GM12878 (cell line): ENCODE results near the gene KCNA1. TPM values are rescaled to one million over a fixed set of nuclear protein-coding genes. Genes with fewer than 3 reads are reported as not detected.

ENCODE experiments used
- ATAC-seq: fragments of 200-7000 bp; cut with Tn5 transposase; 3 replicates; pipeline ENCODE4 v1.9.1; 2020; ENCODE audit warnings: mild to moderate bottlenecking, moderate library complexity
- BruUV-seq: library from RNA; stranded (reverse); fragments of 400-500 nt; replicated peaks from 2 replicates; lab custom pipeline; 2021; lab: Mats Ljungman, UMichigan
- CTCF ChIA-PET: fragments of 300-600 bp; sonication (Branson Sonifier 250); formaldehyde crosslinking; extraction: SDS; loops from one replicate; lab custom pipeline; 2021; ENCODE audit warnings: inconsistent platforms; lab: Yijun Ruan, JAX
- POLR2A ChIA-PET: fragments of 350-600 bp; formaldehyde crosslinking; extraction: SDS; loops from one replicate; lab custom pipeline; 2021; ENCODE audit warnings: inconsistent platforms; lab: Charles Lee
- RAD21 ChIA-PET: fragments of 300-600 bp; sonication (Branson Sonifier 250); formaldehyde crosslinking; loops from one replicate; lab custom pipeline; 2023; ENCODE audit warnings: antibody characterized with exemption; ENCODE audit not compliant: unreplicated experiment; lab: Charles Lee
- SMC1A ChIA-PET: fragments of 300-600 bp; sonication (Branson Sonifier 250); formaldehyde crosslinking; loops from one replicate; lab custom pipeline; 2023; ENCODE audit not compliant: unreplicated experiment, uncharacterized antibody; lab: Charles Lee
- DNase-seq: peaks from one replicate; pipeline ENCODE4 v3.0.0-alpha.2; 2011; ENCODE audit warnings: low read depth, low spot score
- FAIRE-seq: peaks from 3 replicates; lab custom pipeline; 2011; peaks lifted over from hg19 to GRCh38; lab: Jason Lieb, UNC
- H2AFZ ChIP-seq: 2 replicates; pipeline ENCODE4 v1.6.0; 2011; ENCODE audit warnings: low read depth, low read length, control low read depth; ENCODE audit not compliant: control insufficient read depth
- H3K27ac ChIP-seq: 2 replicates; pipeline ENCODE4 v1.5.1; 2011; ENCODE audit warnings: control low read depth; ENCODE audit not compliant: control insufficient read depth, insufficient read depth
- H3K27me3 ChIP-seq, 2 experiments: replicated peaks in 1 of 2; 2 replicates each; pipeline versions ENCODE4 v1.6.0 to v1.6.1; 2011; ENCODE audit warnings: low read length in 1 of 2; ENCODE audit not compliant: control insufficient read depth in 2 of 2, insufficient read depth in 2 of 2
- H3K36me3 ChIP-seq, 2 experiments: 2 replicates each; pipeline ENCODE4 v1.5.1; 2011; ENCODE audit warnings: low read length in 1 of 2; ENCODE audit not compliant: control insufficient read depth in 2 of 2, insufficient read depth in 2 of 2
- H3K4me1 ChIP-seq: 2 replicates; pipeline ENCODE4 v1.6.1; 2011; ENCODE audit warnings: mild to moderate bottlenecking, low read length, moderate library complexity, mixed read lengths; ENCODE audit not compliant: control insufficient read depth, insufficient read depth
- H3K4me2 ChIP-seq: 2 replicates; pipeline ENCODE4 v1.6.0; 2011; ENCODE audit warnings: control low read depth; ENCODE audit not compliant: control insufficient read depth, insufficient read depth
- H3K4me3 ChIP-seq: fragments of 200-600 bp; sonication (generic); 2 replicates; pipeline ENCODE4 v1.5.1; 2016
- H3K79me2 ChIP-seq: 2 replicates; pipeline ENCODE4 v1.6.0; 2011; ENCODE audit warnings: low read length; ENCODE audit not compliant: control insufficient read depth, insufficient read depth
- H3K9ac ChIP-seq: 2 replicates; pipeline ENCODE4 v1.8.0; 2011; ENCODE audit warnings: low read length, control low read depth, mixed read lengths; ENCODE audit not compliant: control insufficient read depth, insufficient read depth
- H3K9me3 ChIP-seq: replicated peaks from 3 replicates; pipeline ENCODE4 v1.5.1; 2011; ENCODE audit warnings: mild to moderate bottlenecking, low read length; ENCODE audit not compliant: control insufficient read depth, insufficient read depth
- H4K20me1 ChIP-seq: 2 replicates; pipeline ENCODE4 v1.6.0; 2011; ENCODE audit not compliant: control insufficient read depth, insufficient read depth
- ETV6 ChIP-seq, 2 experiments: fragments of 450-650 bp in 1 of 2; IDR thresholded peaks in 1 of 2; conservative IDR thresholded peaks in 1 of 2; 2 replicates each; pipeline ENCODE4 v1.6.1; 2014; ENCODE audit warnings: antibody characterized with exemption in 1 of 2, borderline replicate concordance in 1 of 2, low read depth in 1 of 2, mild to moderate bottlenecking in 1 of 2, moderate library complexity in 1 of 2
- EZH2 ChIP-seq: IDR thresholded peaks from 2 replicates; pipeline ENCODE4 v1.6.1; 2012; ENCODE audit warnings: low read depth, mild to moderate bottlenecking, control low read depth, inconsistent platforms, low read length, borderline replicate concordance; ENCODE audit not compliant: control insufficient read depth
- GATAD2B ChIP-seq: fragments of 450-650 bp; conservative IDR thresholded peaks from 2 replicates; pipeline ENCODE4 v1.6.1; 2017; ENCODE audit warnings: low read depth, mild to moderate bottlenecking, moderate library complexity
- PBX3 ChIP-seq: IDR thresholded peaks from 2 replicates; pipeline ENCODE4 v1.6.1; 2011; ENCODE audit warnings: mild to moderate bottlenecking, low read depth, low read length, moderate library complexity; ENCODE audit not compliant: insufficient replicate concordance
- SPI1 ChIP-seq: IDR thresholded peaks from 2 replicates; pipeline ENCODE4 v1.6.1; 2011; ENCODE audit warnings: low read depth, mild to moderate bottlenecking, low read length, moderate library complexity, borderline replicate concordance; ENCODE audit not compliant: insufficient read depth
- SUPT20H ChIP-seq: IDR thresholded peaks from 2 replicates; pipeline ENCODE4 v1.6.1; 2011; ENCODE audit warnings: low read depth, mild to moderate bottlenecking, low read length, moderate library complexity, borderline replicate concordance; ENCODE audit not compliant: control insufficient read depth
- TBL1XR1 ChIP-seq: IDR thresholded peaks from 2 replicates; pipeline ENCODE4 v1.6.1; 2012; ENCODE audit warnings: low read depth, low read length, improper control_type of control experiment
- TCF7 ChIP-seq: IDR thresholded peaks from 2 replicates; pipeline ENCODE4 v1.6.1; 2014; ENCODE audit warnings: antibody characterized with exemption, borderline replicate concordance
- USF2 ChIP-seq: IDR thresholded peaks from 2 replicates; pipeline ENCODE4 v1.6.1; 2011; ENCODE audit warnings: low read depth, low read length, improper control_type of control experiment, borderline replicate concordance
- WGBS: methylation state at CpG from one replicate; pipeline ENCODE4 v1.1.6; 2016; ENCODE audit warnings: low lambda C conversion rate; ENCODE audit not compliant: insufficient replicate concordance, insufficient coverage; ENCODE audit errors: missing lambda C conversion rate; 5-methylcytosine and 5-hydroxymethylcytosine counted together
- in situ Hi-C: fragments of 300-500 bp; cut with MboI; formaldehyde crosslinking; loops from 9 replicates; pipeline ENCODE4 v1.14.3; 2018; ENCODE audit warnings: mixed read lengths
- intact Hi-C: fragments of 100-400 bp; cut with micrococcal nuclease; formaldehyde crosslinking; loops from one replicate; pipeline ENCODE4 v1.14.2; 2022; ENCODE audit not compliant: unreplicated experiment
- polyA plus RNA-seq, 11 experiments: library from polyadenylated mRNA; depleted of rRNA in 4 of 11; unstranded in 6 of 11; stranded (reverse) in 5 of 11; fragments of >200 nt; fragmentation: Nextera tagmentation in 4 of 11; fragmentation: Illumina TruSeq in 1 of 11; extraction: Ambion mirVana in 4 of 11; extraction: Trizol in 1 of 11; gene quantifications; 1 replicate in 1 of 11; 2 replicates in 10 of 11; pipeline versions ENCODE4 v1.2.1 to v1.2.3, GENCODE V29; 2011 to 2016; ENCODE audit warnings: inconsistent platforms in 2 of 11, missing spikeins in 2 of 11, low read depth in 1 of 11
- total RNA-seq, 4 experiments: library from RNA; depleted of rRNA in 3 of 4; stranded (reverse); fragments of >200 nt in 3 of 4; fragmentation: Illumina TruSeq in 1 of 4; extraction: Trizol in 1 of 4; gene quantifications; 2 replicates each; pipeline versions ENCODE4 v1.2.1 to v1.2.3, GENCODE V29; 2013 to 2021
- TF ChIP-seq, protein P1 (sequence below): fragments of 450-650 bp; conservative IDR thresholded peaks from 2 replicates; pipeline ENCODE4 v1.6.1; 2017; ENCODE audit warnings: mild to moderate bottlenecking, moderate library complexity
- TF ChIP-seq, protein P2 (sequence below): IDR thresholded peaks from 2 replicates; pipeline ENCODE4 v1.6.1; 2011; ENCODE audit warnings: borderline replicate concordance, low read depth, mild to moderate bottlenecking, moderate library complexity, low read length; ENCODE audit not compliant: insufficient read depth, poor library complexity, severe bottlenecking
- TF ChIP-seq, protein P3 (sequence below): IDR thresholded peaks from 2 replicates; pipeline ENCODE4 v1.6.1; 2012; ENCODE audit warnings: low read depth, low read length, improper control_type of control experiment

KCNA1 gene
- total and polyA plus RNA-seq, 10 of the 15 experiments (the other 5 are each of a cell fraction or from before 2014, with no cell fraction given) = 0.05 to 0.77 (median 0.33) TPM

DNA sequence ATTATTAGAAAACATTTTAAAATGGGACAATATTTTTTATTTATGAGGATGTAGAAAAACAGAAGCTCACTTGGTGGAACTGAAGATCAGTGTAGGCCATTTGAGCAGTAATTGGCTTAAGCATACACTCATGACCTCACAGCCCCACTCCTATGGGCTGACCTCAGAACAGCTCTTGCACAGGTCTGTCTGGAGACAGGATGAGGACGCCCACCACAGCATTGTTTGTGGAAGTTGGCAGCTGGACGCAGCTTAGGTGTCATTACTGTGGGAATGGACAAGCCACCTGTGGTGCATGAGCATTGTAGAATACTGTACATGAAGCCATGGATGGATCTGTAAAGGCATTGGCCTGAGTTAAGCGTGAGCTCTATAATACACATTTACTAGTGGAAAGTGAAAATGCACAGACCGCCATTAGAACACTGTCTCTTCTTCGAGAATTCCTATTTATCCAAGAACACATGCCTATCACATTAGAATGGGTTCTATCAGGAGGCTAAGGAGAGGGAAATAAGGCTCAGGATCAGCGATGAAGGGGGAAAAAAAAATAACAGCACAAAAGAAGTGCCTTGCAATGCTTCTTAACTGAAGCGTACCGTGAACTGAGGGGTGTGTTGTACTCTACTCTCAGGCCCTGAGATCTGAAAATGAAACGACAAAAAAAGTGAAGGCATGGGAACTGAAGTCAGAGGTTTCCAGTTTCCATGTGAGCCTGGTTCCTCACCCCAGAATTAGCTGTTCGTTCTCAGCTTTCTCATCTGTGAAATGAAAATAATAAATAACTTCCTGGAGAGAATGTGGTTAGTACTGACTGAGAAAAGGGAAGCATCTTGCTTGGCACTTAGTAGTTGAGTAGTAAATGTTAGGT lies 33.6 kb downstream of the KCNA1 start:
- peak; percentile 75 for FAIRE-seq
- ChIA-PET POLR2A (interaction anchor here (1.0 kb wide), 1 partner anchor 85 kb away, joined by 3 read pairs; no protein-coding TSS in a partner anchor), SMC1A (interaction anchor here (1.0 to 2.3 kb wide), 7 partner anchors 8 to 136 kb away, joined by 3 to 13 read pairs (median 4); no protein-coding TSS in a partner anchor), RAD21 (interaction anchor here (1.9 to 2.4 kb wide), 2 partner anchors 85 to 88 kb away, joined by 4 to 9 read pairs; no protein-coding TSS in a partner anchor), CTCF (interaction anchor here (1.1 to 2.2 kb wide), 8 partner anchors 8 to 94 kb away, joined by 3 to 6 read pairs (median 4); no protein-coding TSS in a partner anchor)
- H3K4me3 ChIP-seq = peak overlapping the region; percentile 48; the same call in 1 of the 2 replicates
- DNase-seq = peak; percentile 94
- peak overlapping the region; percentile 82 for H2AFZ ChIP-seq
- 29% methylated on average over 10 of the region's 10 CpGs for WGBS
- in situ Hi-C loops = no loop called here
- BruUV-seq = no TSS peak
- H3K9me3 ChIP-seq = no peaks in the 10 kb centered on the region
- H3K27me3 ChIP-seq = no peaks in the 10 kb centered on the region
- intact Hi-C loops = loop anchor here (5.0 kb wide), 1 partner anchor 59 kb away; no protein-coding TSS in a partner anchor
- H3K9ac ChIP-seq = peak overlapping the region; percentile 51
- H3K4me1 ChIP-seq = peaks cover 32% of the 10 kb centered on the region
- H3K4me2 ChIP-seq = peak overlapping the region; percentile 89
- peak; percentile 95 for ATAC-seq
- H4K20me1 ChIP-seq = no peaks in the 10 kb centered on the region
- peak overlapping the region; percentile 94 for H3K27ac ChIP-seq
- no peaks in the 10 kb centered on the region for H3K36me3 ChIP-seq
- H3K79me2 ChIP-seq = no peaks in the 10 kb centered on the region
- no peak for TF ChIP-seq SUPT20H
- no peak for TF ChIP-seq PBX3
- TF ChIP-seq, protein P1, sequence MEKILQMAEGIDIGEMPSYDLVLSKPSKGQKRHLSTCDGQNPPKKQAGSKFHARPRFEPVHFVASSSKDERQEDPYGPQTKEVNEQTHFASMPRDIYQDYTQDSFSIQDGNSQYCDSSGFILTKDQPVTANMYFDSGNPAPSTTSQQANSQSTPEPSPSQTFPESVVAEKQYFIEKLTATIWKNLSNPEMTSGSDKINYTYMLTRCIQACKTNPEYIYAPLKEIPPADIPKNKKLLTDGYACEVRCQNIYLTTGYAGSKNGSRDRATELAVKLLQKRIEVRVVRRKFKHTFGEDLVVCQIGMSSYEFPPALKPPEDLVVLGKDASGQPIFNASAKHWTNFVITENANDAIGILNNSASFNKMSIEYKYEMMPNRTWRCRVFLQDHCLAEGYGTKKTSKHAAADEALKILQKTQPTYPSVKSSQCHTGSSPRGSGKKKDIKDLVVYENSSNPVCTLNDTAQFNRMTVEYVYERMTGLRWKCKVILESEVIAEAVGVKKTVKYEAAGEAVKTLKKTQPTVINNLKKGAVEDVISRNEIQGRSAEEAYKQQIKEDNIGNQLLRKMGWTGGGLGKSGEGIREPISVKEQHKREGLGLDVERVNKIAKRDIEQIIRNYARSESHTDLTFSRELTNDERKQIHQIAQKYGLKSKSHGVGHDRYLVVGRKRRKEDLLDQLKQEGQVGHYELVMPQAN = no peak
- TF ChIP-seq, protein P2, sequence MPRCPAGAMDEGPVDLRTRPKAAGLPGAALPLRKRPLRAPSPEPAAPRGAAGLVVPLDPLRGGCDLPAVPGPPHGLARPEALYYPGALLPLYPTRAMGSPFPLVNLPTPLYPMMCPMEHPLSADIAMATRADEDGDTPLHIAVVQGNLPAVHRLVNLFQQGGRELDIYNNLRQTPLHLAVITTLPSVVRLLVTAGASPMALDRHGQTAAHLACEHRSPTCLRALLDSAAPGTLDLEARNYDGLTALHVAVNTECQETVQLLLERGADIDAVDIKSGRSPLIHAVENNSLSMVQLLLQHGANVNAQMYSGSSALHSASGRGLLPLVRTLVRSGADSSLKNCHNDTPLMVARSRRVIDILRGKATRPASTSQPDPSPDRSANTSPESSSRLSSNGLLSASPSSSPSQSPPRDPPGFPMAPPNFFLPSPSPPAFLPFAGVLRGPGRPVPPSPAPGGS = peak; percentile 59
- TF ChIP-seq TCF7 = no peak
- TF ChIP-seq TBL1XR1 = no peak
- TF ChIP-seq GATAD2B = 0 out of 2 replicates have a peak, but pooled peaks have one; percentile 58
- TF ChIP-seq, protein P3, sequence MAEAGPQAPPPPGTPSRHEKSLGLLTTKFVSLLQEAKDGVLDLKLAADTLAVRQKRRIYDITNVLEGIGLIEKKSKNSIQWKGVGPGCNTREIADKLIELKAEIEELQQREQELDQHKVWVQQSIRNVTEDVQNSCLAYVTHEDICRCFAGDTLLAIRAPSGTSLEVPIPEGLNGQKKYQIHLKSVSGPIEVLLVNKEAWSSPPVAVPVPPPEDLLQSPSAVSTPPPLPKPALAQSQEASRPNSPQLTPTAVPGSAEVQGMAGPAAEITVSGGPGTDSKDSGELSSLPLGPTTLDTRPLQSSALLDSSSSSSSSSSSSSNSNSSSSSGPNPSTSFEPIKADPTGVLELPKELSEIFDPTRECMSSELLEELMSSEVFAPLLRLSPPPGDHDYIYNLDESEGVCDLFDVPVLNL = no peak
- no peak for TF ChIP-seq USF2
- TF ChIP-seq ETV6 (conservative IDR thresholded peaks at IDR 0.05 in 1 of 2, IDR thresholded peaks at IDR 0.05 in 1 of 2; ENCODE audit: borderline replicate concordance in 1 of 2, low read depth in 1 of 2) = peak in 1 of 2 experiments; percentile 73; a peak in 1 of 4 replicates
- peak; percentile 47; the same call in 1 of the 2 replicates for TF ChIP-seq SPI1
- TF ChIP-seq EZH2 = no peak
